ENCODE data around the gene SLC9A1. TPM values are rescaled to one million over a fixed set of nuclear protein-coding genes. Genes with fewer than 3 reads are reported as not detected.

The SLC9A1 gene
- total RNA-seq, 6 experiments from 2014 or later, result 1.7 to 4.3 (median 3.0) TPM

DNA sequence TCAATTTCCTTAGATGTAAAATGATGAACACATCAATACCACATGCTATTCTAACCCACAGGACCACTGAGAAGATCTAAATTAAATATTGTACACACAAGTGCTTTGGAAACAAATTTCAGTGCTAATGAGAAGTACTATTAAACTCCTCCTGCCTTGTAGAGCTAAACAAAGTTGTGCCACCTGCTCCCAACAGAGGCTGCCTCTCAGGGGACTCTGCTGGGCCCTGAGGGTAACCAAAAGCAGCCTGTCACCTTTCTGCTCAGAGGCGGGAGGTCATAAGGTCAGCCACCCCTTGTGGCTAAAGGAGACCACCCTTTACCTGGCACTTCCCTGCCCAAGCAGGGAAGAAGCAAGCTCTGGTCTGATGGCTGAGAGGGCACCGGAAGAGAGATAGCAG lies 6.3 kb downstream of the SLC9A1 start:
- intact Hi-C loops (cut with DNase I), result no loop called here
- ATAC-seq (no peak), DNase-seq (no peak)
- H3K27me3 ChIP-seq, result no peaks in the 10 kb centered on the region
- TF ChIP-seq POLR2A (IDR thresholded peaks at IDR 0.05), result no peak
- TF ChIP-seq, protein P1, sequence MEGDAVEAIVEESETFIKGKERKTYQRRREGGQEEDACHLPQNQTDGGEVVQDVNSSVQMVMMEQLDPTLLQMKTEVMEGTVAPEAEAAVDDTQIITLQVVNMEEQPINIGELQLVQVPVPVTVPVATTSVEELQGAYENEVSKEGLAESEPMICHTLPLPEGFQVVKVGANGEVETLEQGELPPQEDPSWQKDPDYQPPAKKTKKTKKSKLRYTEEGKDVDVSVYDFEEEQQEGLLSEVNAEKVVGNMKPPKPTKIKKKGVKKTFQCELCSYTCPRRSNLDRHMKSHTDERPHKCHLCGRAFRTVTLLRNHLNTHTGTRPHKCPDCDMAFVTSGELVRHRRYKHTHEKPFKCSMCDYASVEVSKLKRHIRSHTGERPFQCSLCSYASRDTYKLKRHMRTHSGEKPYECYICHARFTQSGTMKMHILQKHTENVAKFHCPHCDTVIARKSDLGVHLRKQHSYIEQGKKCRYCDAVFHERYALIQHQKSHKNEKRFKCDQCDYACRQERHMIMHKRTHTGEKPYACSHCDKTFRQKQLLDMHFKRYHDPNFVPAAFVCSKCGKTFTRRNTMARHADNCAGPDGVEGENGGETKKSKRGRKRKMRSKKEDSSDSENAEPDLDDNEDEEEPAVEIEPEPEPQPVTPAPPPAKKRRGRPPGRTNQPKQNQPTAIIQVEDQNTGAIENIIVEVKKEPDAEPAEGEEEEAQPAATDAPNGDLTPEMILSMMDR (IDR thresholded peaks at IDR 0.05), result no peak
- WGBS (ENCODE audit: insufficient coverage, low coverage, low lambda C conversion rate, missing lambda C conversion rate), result 36% methylated on average over 1 of the region's 2 CpGs
- H3K27ac ChIP-seq, result no peak overlapping the region
- H3K4me3 ChIP-seq, result no peak overlapping the region
- peaks cover 0 to 13% (median 0%) of the 10 kb centered on the region in 4 donors for H3K4me1 ChIP-seq
- H3K36me3 ChIP-seq, result no peaks in the 10 kb centered on the region
- no peaks in the 10 kb centered on the region for H3K9me3 ChIP-seq

DNA sequence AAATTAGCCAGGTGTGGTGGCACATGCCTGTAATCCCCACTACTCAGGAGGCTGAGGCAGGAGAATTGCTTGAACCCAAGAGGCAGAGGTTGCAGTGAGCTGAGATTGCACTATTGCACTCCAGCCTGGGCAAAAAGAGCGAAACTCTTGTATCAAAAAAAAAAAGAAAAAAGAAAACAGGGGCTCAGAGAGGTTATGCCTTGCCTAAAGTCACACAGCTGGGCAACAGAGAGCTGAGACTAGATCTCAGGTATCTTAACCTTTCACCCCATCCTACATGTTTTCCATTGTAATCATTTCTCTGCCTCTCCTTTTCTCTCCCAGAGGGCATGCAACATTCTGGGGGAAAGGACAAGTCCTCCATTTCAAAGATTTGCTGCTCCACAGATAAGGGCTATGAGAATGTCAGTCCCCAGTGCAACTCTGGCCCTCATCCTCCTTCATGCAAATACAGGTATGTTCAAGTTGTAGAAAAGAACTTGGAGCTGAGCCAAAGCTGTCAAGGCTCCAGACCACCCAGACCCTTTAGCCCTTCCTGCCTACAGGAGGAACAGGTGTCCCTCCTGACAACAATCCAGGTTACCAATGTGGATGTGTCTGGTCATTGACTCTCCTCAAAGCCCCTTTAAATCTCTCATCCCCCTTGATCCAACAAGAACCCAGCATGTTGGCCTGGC lies 6.9 kb downstream of the SLC9A1 start:
- Histone ChIP-seq H3K4me1 (peaks cover 0 to 6% (median 0%) of the 10 kb centered on the region in 4 donors), H3K27ac (no peak overlapping the region), H3K4me3 (no peak overlapping the region), H3K27me3 (no peaks in the 10 kb centered on the region), H3K36me3 (no peaks in the 10 kb centered on the region), H3K9me3 (no peaks in the 10 kb centered on the region)
- WGBS (ENCODE audit: insufficient coverage, low coverage, low lambda C conversion rate, missing lambda C conversion rate), result 75% methylated on average over 1 of the region's 1 CpG
- ATAC-seq (no peak), DNase-seq (no peak)
- intact Hi-C loops (cut with DNase I), result no loop called here
- TF ChIP-seq POLR2A (IDR thresholded peaks at IDR 0.05), result no peak
- TF ChIP-seq, protein P1 (IDR thresholded peaks at IDR 0.05), result no peak

GRCh38 chr1:27145934-27146354 lies 9.0 kb downstream of the SLC9A1 start:
- H3K36me3 ChIP-seq, result no peaks in the 10 kb centered on the region
- no peaks in the 10 kb centered on the region for H3K9me3 ChIP-seq
- no peaks in the 10 kb centered on the region for H3K27me3 ChIP-seq
- H3K4me3 ChIP-seq, result no peak overlapping the region
- DNase-seq (no peak), ATAC-seq (no peak)
- no peaks in the 10 kb centered on the region for H3K4me1 ChIP-seq
- intact Hi-C loops (cut with DNase I), result no loop called here
- no peak overlapping the region for H3K27ac ChIP-seq
- WGBS (ENCODE audit: insufficient coverage, low coverage, low lambda C conversion rate, missing lambda C conversion rate), result 85% methylated on average over 5 of the region's 7 CpGs
- TF ChIP-seq, protein P1 (IDR thresholded peaks at IDR 0.05), result no peak
- no peak for TF ChIP-seq POLR2A (IDR thresholded peaks at IDR 0.05)

GRCh38 chr1:27144920-27145661 lies 9.8 kb downstream of the SLC9A1 start:
- no peak overlapping the region for H3K4me3 ChIP-seq
- no peaks in the 10 kb centered on the region for H3K36me3 ChIP-seq
- DNase-seq, result no peak
- TF ChIP-seq, protein P1 (IDR thresholded peaks at IDR 0.05), result no peak
- no peaks in the 10 kb centered on the region for H3K4me1 ChIP-seq
- H3K9me3 ChIP-seq, result no peaks in the 10 kb centered on the region
- no peak for ATAC-seq
- H3K27me3 ChIP-seq, result no peaks in the 10 kb centered on the region
- intact Hi-C loops (cut with DNase I), result no loop called here
- no peak overlapping the region for H3K27ac ChIP-seq
- WGBS (ENCODE audit: insufficient coverage, low coverage, low lambda C conversion rate, missing lambda C conversion rate), result 89% methylated on average over 5 of the region's 5 CpGs

All from right lobe of liver (tissue), 6 donors.